Bronchial epithelial cell (primary cell): ENCODE data around the gene TMEM201. TPM values are rescaled to one million over a fixed set of nuclear protein-coding genes. Genes with fewer than 3 reads are reported as not detected.

Experiments used
- DNase-seq: peaks from one replicate; pipeline ENCODE4 v3.0.0-alpha.2; 2010; ENCODE audit warnings: low read depth
- FAIRE-seq: peaks from 2 replicates; lab custom pipeline; 2011; peaks lifted over from hg19 to GRCh38; lab: Jason Lieb, UNC
- H3K27me3 ChIP-seq: 2 replicates; pipeline ENCODE4 v1.5.1; 2011; ENCODE audit warnings: low read length; ENCODE audit not compliant: control insufficient read depth, insufficient read depth
- H3K36me3 ChIP-seq: 2 replicates; pipeline ENCODE4 v1.5.1; 2011; ENCODE audit warnings: low read length; ENCODE audit not compliant: control insufficient read depth, insufficient read depth
- H3K4me3 ChIP-seq: 2 replicates; pipeline ENCODE4 v1.5.1; 2011; ENCODE audit warnings: mild to moderate bottlenecking, low read depth, low read length, control low read depth
- total RNA-seq: library from RNA; depleted of rRNA; stranded (reverse); fragments of >200 nt; gene quantifications from 2 replicates; pipeline ENCODE4 v1.2.1, GENCODE V29; 2014
- TF ChIP-seq, protein P1 (sequence below): IDR thresholded peaks from 2 replicates; pipeline ENCODE4 v1.5.1; 2011; ENCODE audit warnings: mild to moderate bottlenecking, moderate library complexity, low read length, control low read depth, inconsistent platforms; ENCODE audit not compliant: insufficient read depth, severe bottlenecking

TMEM201 gene
- total RNA-seq, 1 donor from 2014 or later: 1.8 TPM

DNA sequence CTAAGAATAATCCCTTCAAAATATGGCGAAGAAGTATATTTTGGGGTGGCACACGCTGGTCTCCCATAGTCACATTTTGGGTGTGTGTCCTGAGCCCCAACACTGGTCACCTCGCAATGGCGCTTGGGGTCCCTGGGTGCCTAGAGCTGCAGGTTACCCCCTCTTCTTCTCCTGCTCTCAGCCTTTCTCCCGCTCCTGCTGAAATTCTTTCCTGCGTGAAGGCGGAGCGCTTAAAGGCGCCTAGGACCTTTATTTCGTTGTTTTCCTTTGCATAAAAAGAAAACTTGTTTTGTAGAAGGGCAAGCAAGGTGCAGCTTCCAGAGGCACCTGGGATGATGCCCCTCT lies 62.5 kb downstream of the TMEM201 start:
- Histone ChIP-seq H3K36me3 (no peaks in the 10 kb centered on the region), H3K4me3 (peak overlapping the region; percentile 38), H3K27me3 (peaks cover 11% of the 10 kb centered on the region)
- DNase-seq (no peak), FAIRE-seq (no peak)
- TF ChIP-seq, protein P1, sequence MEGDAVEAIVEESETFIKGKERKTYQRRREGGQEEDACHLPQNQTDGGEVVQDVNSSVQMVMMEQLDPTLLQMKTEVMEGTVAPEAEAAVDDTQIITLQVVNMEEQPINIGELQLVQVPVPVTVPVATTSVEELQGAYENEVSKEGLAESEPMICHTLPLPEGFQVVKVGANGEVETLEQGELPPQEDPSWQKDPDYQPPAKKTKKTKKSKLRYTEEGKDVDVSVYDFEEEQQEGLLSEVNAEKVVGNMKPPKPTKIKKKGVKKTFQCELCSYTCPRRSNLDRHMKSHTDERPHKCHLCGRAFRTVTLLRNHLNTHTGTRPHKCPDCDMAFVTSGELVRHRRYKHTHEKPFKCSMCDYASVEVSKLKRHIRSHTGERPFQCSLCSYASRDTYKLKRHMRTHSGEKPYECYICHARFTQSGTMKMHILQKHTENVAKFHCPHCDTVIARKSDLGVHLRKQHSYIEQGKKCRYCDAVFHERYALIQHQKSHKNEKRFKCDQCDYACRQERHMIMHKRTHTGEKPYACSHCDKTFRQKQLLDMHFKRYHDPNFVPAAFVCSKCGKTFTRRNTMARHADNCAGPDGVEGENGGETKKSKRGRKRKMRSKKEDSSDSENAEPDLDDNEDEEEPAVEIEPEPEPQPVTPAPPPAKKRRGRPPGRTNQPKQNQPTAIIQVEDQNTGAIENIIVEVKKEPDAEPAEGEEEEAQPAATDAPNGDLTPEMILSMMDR: no peak

DNA sequence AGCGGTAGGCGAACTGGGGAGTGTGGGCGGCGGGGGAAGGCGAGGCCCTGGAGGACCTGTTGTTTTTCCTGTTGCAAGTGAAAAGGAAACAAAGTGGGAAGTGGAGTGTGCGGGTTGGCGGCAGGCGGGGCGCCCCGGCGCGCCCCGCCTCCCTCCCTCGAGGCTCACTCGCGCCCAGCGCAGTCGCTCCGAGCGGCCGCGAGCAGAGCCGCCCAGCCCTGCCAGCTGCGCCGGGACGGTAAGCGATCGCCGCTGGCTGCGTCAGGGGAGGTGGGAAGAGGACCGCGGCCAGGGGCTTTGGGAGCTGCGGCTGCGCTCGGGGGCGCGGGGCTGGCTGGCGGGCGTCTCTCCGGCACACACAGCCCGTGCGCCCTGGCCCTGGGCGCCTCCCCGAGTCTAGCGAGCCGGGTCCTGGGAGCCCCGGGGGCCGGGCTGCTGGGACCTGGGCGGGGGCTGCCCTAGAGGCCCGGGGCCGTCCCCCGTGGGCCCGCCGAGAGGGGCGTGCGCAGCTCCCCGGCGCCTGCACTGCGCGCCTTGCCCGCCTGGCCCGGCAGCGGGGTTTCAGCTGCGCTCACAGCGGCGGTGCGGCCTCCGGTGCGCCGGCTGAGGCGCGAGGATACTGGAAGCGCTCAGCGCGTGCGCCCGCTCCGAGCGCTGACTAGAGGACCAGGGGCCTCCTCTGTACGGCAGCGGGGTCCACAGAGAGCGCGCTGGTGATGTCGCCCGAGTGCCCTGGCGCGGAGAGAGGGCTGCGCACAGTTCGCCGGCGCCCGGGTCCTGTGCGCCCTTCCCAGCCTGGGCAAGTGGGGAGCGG lies 63.1 kb downstream of the TMEM201 start, which contains the start of gene PIK3CD:
Gene PIK3CD, plus strand, starts transcription at position 167 of the 814 bp plus-strand sequence. CDS start 58,725 bp downstream, outside the sequence.
- TF ChIP-seq, protein P1: no peak
- peaks cover 11% of the 10 kb centered on the region for H3K27me3 ChIP-seq
- H3K36me3 ChIP-seq: no peaks in the 10 kb centered on the region
- DNase-seq (no peak), FAIRE-seq (no peak)
- H3K4me3 ChIP-seq: peak within 1 kb of the TSS; percentile 38

DNA sequence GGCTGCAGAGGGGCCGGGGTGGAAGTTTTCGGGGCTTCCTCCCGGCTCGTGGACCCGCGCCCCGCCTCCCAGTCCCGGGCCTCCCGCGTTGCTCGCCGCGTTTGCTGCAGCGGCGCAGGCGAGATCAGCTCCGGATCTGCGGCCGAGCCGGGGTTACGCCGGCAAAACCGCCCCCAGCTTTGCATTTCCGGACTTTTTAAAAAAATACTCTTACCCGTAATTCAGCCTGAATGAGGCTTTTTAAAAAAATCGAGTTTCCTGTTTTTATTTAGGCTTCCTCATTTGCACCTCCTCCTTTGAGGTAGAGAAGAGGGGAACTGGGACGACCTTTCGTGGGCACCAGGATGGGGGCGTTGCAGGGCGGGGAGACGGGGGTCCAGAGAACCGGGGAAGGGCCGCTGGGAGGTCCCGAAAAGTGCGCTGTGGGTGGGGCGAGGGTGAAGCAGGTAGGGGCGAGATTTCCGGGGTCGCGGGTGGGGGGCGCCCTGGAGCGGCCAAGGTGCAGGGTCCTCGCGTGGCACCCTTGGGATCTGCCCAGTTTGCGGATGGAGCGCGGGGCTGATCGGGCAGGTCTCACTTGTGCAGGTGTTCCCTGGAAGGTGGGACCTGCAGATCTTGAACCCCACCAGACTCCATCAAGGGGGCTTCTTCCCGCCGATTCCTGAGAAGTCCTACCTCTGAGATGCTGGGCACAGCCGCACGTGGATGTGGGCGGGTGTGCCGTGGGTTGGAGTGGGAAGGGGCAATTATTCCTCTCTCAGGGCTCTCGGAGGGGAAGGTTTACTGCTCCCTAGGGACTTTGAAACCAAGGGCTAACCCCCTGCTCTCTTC lies 63.9 kb downstream of the TMEM201 start:
- DNase-seq (no peak), FAIRE-seq (no peak)
- peaks cover 11% of the 10 kb centered on the region for H3K27me3 ChIP-seq
- no peaks in the 10 kb centered on the region for H3K36me3 ChIP-seq
- TF ChIP-seq, protein P1: no peak
- H3K4me3 ChIP-seq: peak overlapping the region; percentile 38

DNA sequence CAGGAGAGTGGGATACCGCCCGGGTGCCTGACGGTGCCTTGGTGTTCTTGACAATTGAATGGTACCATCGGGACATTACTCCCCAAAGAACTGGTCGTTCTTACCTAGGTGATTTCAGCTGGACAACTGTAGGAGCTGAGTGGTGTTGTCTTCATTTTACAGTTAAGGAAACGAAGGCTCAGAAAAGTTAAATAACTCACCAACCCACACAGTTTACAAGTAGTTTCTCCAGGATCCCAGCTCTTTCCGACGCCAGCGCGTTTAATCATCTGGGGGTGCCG lies 64.4 kb downstream of the TMEM201 start:
- FAIRE-seq (peak; percentile 18), DNase-seq (no peak)
- Histone ChIP-seq H3K27me3 (peaks cover 11% of the 10 kb centered on the region), H3K4me3 (no peak overlapping the region), H3K36me3 (no peaks in the 10 kb centered on the region)
- TF ChIP-seq, protein P1: no peak

DNA sequence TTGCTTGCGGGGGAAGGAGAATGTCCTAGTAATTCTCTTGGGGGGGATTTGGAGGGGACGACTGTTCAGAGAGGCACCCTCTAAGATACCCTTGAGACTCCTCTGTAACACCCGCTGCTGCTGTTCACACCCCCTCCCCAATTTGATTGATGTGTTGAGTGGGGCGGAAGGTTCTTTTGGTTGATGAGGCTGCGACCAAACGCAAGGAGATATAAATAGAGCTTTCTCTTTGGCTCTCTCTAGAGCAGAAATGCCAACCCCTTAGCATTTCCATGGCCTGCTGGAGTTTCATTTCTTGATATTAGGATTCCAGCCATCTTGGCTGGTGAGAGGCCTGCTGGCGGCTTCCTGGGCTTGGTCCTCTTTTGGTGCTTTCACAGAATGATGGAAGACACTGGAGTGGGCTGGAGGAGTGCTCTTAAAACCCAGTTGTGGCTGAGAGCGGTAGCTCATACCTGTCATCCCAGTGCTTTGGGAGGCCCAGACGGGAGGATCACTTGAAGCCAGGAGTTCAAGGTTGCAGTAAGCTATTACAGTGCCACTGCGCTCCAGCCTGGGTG lies 64.9 kb downstream of the TMEM201 start:
- no peaks in the 10 kb centered on the region for H3K36me3 ChIP-seq
- FAIRE-seq (no peak), DNase-seq (no peak)
- peaks cover 11% of the 10 kb centered on the region for H3K27me3 ChIP-seq
- TF ChIP-seq, protein P1: no peak
- H3K4me3 ChIP-seq: no peak overlapping the region
